Measurements from ENCODE around the gene FAM170B.

DNA sequence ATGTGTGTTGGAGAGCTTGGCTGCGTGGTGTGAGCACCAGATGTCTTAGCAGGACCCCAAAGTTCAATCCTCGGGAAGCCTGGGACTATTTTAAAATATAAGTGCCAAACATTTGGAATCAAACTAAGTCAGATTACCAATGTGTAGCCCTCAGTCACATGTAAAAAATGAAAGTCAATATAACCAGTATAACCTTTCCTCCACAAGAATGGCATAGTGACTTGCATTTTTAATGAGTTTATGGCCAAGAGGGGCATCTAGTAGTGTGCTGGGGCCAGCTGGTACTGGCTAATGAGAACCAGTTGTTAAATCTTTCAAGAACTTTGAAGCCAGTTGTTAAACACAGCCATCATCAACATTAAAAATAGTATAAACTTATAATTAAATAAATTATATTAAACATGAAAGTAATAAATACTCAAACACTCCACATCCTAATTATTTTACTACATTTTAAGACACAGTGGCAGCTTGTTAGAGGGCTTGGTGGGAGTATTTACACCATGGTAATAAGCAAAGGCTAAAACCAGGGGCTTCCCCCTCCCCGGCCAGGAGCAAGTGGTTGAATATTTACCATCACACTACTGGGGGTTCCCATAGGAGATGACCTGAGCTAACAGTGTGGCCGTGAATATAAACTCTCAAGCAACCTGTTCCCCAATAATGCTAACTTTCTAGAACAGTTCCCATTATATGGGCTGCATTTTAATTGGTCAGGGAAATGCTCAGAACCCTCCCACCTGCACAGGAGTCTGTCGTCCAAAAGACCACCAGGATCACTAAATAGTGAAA is 7.9 kb upstream of the FAM170B start:
- TF ChIP-seq EP300 (IDR thresholded peaks at IDR 0.05) (no peak), POLR2AphosphoS5 (IDR thresholded peaks at IDR 0.05) (no peak), POLR2A (IDR thresholded peaks at IDR 0.05; ENCODE audit: low read depth) (no peak)
- TF ChIP-seq, protein P1, sequence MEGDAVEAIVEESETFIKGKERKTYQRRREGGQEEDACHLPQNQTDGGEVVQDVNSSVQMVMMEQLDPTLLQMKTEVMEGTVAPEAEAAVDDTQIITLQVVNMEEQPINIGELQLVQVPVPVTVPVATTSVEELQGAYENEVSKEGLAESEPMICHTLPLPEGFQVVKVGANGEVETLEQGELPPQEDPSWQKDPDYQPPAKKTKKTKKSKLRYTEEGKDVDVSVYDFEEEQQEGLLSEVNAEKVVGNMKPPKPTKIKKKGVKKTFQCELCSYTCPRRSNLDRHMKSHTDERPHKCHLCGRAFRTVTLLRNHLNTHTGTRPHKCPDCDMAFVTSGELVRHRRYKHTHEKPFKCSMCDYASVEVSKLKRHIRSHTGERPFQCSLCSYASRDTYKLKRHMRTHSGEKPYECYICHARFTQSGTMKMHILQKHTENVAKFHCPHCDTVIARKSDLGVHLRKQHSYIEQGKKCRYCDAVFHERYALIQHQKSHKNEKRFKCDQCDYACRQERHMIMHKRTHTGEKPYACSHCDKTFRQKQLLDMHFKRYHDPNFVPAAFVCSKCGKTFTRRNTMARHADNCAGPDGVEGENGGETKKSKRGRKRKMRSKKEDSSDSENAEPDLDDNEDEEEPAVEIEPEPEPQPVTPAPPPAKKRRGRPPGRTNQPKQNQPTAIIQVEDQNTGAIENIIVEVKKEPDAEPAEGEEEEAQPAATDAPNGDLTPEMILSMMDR (IDR thresholded peaks at IDR 0.05): no peak

Measured in esophagus muscularis mucosa (tissue), 4 donors.